HG02623 (cell line): ENCODE results near the gene ZG16.
"Not testable (repeated sequence)": the region's sequence is repeated elsewhere in the genome, so short reads cannot be mapped to it uniquely, and the experiment has no call there.

Experiments
- ATAC-seq: cut with Tn5 transposase; IDR thresholded peaks from one replicate; pipeline ENCODE4 v1.9.1; 2021; ENCODE audit warnings: moderate library complexity; ENCODE audit not compliant: unreplicated experiment

Gene ZG16

GRCh38 chr16:29747947-29748759 is 29.9 kb upstream of the ZG16 start:
- no peak for ATAC-seq

DNA sequence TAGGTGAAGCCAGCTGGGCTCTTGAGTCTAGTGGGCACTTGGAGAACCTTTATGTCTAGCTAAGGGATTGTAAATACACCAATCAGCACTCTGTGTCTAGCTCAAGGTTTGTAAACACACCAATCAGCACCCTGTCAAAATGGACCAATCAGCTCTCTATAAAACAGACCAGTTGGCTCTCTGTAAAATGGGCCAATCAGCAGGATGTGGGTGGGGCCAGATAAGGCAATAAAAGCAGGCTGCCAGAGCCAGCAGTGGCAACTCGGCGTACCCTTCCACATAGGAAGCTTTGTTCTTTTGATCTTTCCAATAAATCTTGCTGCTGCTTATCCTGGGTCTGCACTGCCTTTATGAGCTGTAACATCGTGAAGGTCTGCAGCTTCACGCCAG is 29.3 kb upstream of the ZG16 start:
- not testable (repeated sequence) for ATAC-seq

DNA sequence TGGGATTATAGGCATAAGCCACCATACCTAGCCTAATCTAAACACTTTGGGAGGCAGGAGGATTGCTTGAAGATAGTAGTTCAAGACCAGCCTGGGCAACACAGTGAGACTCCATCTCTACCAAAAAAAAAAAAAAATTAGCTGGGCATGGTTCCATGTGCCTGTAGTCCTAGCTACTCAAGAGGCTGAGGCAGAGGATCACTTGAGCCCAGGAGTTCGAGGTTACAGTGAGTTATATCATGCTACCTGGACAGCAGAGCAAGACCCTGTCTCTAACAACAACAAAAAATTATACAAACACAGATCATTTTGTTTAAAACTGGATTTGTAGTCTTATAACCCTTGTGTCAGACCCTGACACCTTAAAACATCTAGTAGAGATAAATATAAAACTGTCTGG is 24.5 kb upstream of the ZG16 start:
- no peak for ATAC-seq

- no peak for ATAC-seq
These were observed 21.4 kb upstream of the ZG16 start for GRCh38 chr16:29756654-29757053.

GRCh38 chr16:29757086-29757485 is 21.0 kb upstream of the ZG16 start:
- ATAC-seq, result not testable (repeated sequence)

DNA sequence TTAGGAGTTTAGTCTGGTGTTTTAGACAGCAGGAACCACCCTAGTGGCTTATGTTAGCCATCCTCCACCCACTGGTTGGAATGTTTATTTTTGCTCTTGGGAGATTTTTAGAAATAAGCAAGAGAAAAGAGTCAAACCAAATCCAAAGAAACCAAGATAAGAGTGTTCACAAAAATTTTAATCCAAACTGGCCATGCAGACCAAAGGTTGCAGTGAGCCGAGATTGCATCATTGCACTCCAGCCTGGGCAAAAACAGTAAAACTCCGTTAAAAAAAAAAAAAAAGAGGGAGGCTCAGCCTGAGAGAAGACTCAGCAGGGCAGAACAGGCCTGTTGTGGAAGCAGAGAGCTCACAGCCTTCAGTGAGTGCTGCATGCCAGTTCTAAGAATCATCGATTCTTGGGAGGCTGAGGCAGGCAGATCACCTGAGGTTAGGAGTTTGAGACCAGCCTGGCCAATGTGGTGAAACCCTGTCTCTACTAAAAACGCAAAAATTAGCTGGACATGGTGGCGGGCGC is 20.0 kb upstream of the ZG16 start:
- ATAC-seq, result no peak

- no peak for ATAC-seq
These were observed 17.3 kb upstream of the ZG16 start for GRCh38 chr16:29760567-29761279.

DNA sequence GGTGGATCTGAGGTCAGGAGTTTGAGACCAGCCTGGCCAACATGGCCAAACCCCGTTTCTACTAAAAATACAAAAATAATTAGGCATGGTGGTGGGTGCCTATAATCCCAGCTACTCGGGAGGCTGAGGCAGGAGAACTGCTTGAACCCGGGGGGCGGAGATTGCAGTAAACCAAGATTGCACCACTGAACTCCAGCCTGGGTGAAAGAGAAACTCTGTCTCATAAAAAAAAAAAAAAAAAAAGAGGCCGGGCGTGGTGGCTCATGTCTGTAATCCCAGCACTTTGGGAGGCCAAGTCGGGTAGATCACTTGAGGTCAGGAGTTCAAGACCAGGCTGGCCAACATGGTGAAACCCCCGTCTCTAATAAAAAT is 16.8 kb upstream of the ZG16 start:
- not testable (repeated sequence) for ATAC-seq

GRCh38 chr16:29761882-29762281 is 16.2 kb upstream of the ZG16 start:
- no peak for ATAC-seq

DNA sequence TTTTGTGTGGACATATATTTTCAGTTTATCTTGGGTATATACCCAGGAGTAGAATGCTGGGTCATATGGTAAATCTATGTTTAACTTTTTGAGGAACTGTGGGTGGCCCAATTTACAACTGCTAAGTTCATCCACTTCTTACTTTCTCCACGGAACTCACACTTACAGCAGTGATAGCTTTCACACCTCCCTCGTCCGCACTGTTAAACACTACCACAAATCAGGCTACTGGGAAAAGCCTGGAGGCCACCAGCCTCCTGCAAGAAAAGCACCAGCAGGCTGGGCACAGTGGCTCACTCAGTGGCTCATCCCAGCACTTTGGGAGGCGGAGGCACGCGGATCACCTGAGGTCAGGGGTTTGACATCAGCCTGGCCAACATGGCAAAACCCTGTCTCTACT is 14.7 kb upstream of the ZG16 start:
- ATAC-seq, result no peak

GRCh38 chr16:29765167-29766032 is 12.7 kb upstream of the ZG16 start:
- no peak for ATAC-seq

GRCh38 chr16:29766571-29766970 is 11.5 kb upstream of the ZG16 start:
- no peak for ATAC-seq

- no peak for ATAC-seq
These were observed 11.0 kb upstream of the ZG16 start for GRCh38 chr16:29767062-29767461.

DNA sequence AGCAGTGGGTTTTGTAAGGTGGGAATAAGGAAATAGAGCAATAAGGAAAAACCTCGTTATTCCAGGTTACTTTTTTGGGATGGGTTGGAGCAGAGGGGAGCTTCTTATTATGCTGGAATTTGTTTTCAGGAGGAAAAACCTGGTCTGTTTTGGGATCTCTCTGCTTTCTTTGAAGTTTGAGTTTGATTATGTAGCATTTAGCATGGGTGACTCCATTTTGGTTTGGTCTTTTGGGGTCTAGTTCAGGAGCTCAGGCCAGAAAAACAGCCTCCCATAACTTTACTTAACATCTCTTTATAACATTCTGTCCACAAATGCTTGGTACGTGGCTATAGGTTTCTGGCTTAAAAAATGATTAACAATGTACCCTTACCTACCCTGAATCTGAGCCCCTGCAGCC is 8.5 kb upstream of the ZG16 start:
- ATAC-seq, result no peak

GRCh38 chr16:29770250-29770929 is 7.7 kb upstream of the ZG16 start:
- no peak for ATAC-seq

DNA sequence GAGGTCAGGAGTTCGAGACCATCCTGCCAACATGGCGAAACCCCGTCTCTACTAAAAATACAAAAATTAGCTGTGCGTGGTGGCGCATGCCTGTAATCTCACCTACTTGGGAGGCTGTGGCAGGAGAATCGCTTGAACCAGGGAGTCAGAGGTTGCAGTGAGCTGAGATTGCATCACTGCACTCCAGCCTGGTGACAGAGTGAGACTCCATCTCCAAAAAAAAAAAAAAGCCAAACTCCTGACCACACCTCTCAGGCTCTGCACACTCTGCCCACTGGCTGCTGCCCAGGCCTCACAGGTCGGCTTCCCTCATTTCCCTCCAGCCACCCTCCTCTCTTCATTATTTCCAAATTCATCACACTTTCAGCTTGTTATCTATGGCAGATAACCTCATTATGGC is 5.7 kb upstream of the ZG16 start:
- not testable (repeated sequence) for ATAC-seq

DNA sequence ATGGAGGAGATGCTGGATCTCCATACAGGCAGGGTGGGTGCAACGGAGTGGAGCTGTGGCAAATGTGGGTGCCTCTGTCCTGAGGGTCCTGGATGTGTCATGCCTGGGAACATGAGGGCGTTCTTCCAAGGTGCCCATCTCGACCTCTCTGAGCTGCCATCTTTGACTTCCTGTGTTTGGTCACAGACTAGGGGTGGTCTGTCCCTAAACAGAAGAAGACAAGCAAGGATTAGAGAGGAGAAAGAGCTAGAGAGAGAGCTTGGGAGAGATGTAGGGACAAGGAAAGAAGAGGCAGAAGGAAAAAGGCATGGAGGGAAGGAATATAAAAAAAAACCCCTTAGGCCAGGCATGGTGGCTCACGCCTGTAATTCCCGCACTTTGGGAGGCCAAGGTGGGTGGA is 3.3 kb upstream of the ZG16 start:
- no peak for ATAC-seq

- no peak for ATAC-seq
These were observed 2.2 kb upstream of the ZG16 start for GRCh38 chr16:29775742-29776408.

- ATAC-seq, result no peak
These were observed 1.4 kb downstream of the ZG16 start for GRCh38 chr16:29779474-29779873.
